GM19099 (cell line): ENCODE measurements around the gene BBOX1.

ENCODE experiments used
- POLR2A ChIP-seq: IDR thresholded peaks from 3 replicates; pipeline ENCODE4 v1.6.1; 2011; ENCODE audit warnings: low read depth; ENCODE audit not compliant: insufficient read length; ENCODE audit errors: extremely low read depth

BBOX1 gene

DNA sequence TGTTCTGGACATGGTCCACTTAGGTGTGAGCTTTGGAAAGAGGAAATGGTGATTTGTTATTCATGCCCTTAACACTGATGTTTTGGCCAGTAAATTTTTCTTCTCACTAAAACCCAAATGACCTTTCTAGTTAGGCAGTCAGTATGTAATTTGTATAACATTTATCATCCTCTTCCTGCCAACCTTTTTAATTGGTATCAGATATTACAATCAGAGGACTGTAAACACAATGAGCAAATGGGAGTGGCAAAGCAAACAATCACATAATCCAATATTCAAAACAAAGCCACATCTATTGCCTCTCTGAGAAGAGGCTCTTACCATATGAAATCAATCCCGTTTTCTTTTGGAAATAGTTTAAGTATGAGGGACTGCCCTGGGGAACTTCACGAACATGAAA, 49.1 kb downstream of the BBOX1 start:
- TF ChIP-seq POLR2A = no peak

DNA sequence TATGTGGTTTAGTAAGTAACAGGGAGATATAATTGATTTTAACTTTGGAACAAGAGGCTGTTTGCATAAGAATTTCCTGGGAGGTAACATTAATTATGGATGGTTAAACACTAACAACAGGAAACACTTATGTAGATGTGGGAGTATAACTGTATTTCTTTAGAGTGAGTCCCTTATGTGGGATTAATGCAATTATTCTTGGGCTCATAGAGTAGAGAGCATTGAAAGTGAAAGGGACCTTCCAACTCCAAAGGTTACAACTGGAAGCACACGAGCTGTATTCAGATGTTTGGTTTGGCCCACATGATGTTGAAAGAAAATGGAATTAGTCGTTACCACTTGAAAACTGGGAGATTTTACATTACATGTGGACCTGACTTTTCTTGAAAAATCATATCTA, 53.5 kb downstream of the BBOX1 start:
- no peak for TF ChIP-seq POLR2A

DNA sequence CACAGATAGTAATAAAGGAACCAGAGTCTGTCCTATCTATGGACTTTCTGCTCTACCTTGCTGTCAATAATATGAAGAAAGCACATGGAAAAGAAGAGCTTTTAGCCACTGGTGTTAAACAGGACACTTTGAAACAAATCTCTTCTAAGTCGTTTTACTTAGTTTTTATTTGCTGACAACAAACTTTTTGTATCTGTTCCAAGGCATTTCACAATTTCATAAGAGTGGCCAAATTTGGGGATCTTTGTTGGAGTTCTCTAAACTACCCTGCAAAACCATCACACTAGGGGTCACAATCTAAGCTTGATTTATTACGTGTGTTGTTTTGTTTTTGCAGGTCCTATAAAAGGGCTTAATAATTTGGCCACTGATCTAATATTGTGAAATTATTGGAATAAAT, 54.4 kb downstream of the BBOX1 start:
- no peak for TF ChIP-seq POLR2A

GRCh38 chr11:27095887-27096286, 55.3 kb downstream of the BBOX1 start:
- no peak for TF ChIP-seq POLR2A

- TF ChIP-seq POLR2A = no peak
Observed at GRCh38 chr11:27097551-27097950, 56.9 kb downstream of the BBOX1 start.

- TF ChIP-seq POLR2A = no peak
Observed at GRCh38 chr11:27100534-27100933, 59.9 kb downstream of the BBOX1 start.

GRCh38 chr11:27107548-27107947, 66.9 kb downstream of the BBOX1 start:
- no peak for TF ChIP-seq POLR2A

GRCh38 chr11:27108809-27109208, 68.2 kb downstream of the BBOX1 start:
- TF ChIP-seq POLR2A = no peak

DNA sequence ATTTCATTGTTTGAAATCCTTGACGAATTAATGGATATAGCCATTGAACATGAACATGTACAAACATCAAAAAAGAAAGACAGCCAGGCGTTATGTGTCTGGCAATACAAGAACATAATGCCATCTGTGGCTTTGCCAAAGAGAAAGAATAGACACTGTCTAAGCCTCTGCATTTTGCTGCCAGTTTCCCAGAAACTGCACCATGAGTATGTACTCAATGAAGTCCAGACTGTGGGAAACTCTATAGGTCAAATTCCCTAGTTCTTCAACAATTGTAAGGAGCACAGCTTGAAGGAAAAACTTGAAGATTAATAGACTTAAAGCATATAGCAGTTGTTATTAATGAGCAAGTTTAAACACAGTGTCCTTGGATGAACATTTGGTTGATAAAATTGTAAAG, 71.3 kb downstream of the BBOX1 start:
- no peak for TF ChIP-seq POLR2A

- TF ChIP-seq POLR2A = no peak
Observed at GRCh38 chr11:27112946-27113345, 72.3 kb downstream of the BBOX1 start.

GRCh38 chr11:27115051-27115650, 74.5 kb downstream of the BBOX1 start:
- no peak for TF ChIP-seq POLR2A

DNA sequence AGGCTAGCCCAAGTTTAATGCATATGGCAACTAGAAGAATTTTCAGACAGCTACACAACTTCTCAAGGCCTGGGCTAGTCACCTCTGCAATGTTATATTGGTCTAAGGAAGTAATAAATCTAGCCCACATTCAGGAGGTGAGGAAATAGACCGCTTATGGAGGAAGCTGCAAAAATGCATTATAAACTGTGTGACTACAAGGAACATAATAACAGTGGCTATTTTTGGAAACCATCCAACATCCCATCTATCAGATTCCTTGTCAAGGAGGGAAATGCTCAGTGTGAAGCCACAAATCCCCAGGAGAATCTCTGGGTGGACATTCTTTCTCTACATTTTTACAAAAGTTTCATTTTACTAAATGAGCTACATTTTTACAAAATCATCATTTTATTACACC, 76.1 kb downstream of the BBOX1 start:
- TF ChIP-seq POLR2A = no peak

GRCh38 chr11:27118371-27118770, 77.8 kb downstream of the BBOX1 start:
- no peak for TF ChIP-seq POLR2A

GRCh38 chr11:27118949-27119348, 78.3 kb downstream of the BBOX1 start:
- no peak for TF ChIP-seq POLR2A

GRCh38 chr11:27119396-27119795, 78.8 kb downstream of the BBOX1 start:
- no peak for TF ChIP-seq POLR2A

DNA sequence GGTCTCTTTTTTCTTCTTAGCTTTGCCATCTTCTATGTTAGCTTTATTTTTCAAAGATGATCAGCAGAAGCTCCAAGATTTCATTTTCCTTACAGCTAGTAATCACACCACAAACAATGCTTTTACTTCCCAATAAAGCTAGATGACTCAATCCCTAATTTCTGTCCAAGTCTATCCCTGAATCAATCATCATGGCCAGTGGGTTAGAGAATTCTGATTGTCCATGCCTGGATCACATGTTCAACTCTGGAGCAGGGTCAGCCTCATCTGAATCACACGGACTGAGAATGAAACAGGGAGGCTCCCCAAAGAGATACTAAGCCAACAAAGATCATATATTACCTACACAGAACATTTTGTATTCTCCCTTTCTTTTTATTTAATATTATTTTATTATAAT, 79.6 kb downstream of the BBOX1 start:
- no peak for TF ChIP-seq POLR2A

DNA sequence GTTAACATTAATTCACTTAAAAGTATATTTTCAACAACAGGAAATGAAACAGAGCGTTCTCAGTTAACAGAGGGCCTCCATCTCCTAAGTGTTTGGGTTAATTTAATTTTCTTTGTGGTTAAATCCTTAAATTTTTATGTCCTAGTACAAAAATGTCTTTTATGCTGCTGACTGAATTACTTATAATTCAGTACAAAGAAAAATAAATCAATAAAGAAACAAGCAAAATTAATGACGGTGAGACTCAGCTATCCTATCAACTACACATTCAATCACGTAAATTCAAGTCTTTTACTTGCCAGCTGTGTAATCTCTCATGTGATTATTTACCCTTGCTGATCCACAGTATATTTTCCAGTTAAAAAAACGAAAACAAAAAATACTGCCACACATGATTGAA, 81.4 kb downstream of the BBOX1 start:
- TF ChIP-seq POLR2A = no peak
